K562 (cell line): ENCODE measurements around the gene SMC3. TPM values are rescaled to one million over a fixed set of nuclear protein-coding genes. Genes with fewer than 3 reads are reported as not detected.

Source experiments
- ATAC-seq: fragments of 200-7000 bp; cut with Tn5 transposase; 3 replicates; pipeline ENCODE4 v1.9.1; 2020; ENCODE audit warnings: moderate library complexity
- BruUV-seq: library from RNA; stranded (reverse); fragments of 400-500 nt; replicated peaks from 2 replicates; lab custom pipeline; 2021; lab: Mats Ljungman, UMichigan
- CTCF ChIA-PET: fragments of 300-600 bp; formaldehyde crosslinking; extraction: SDS; loops from one replicate; lab custom pipeline; 2021; ENCODE audit warnings: low intra/inter-chr PET ratio; lab: Yijun Ruan, JAX
- POLR2A ChIA-PET: fragments of 300-600, 350-650 bp; sonication (Branson Sonifier 250); formaldehyde crosslinking; extraction: SDS; loops from one replicate; lab custom pipeline; 2021; ENCODE audit warnings: antibody characterized with exemption, inconsistent platforms; lab: Yijun Ruan, JAX
- DNase-seq, 4 experiments: peaks; one replicate each; pipeline versions ENCODE4 v3.0.0 to v3.0.0-alpha.2; 2011 to 2018; ENCODE audit warnings: low spot score in 3 of 4, mixed read lengths in 3 of 4; ENCODE audit errors: extremely low read depth in 1 of 4
- FAIRE-seq: peaks from 2 replicates; lab custom pipeline; 2011; peaks lifted over from hg19 to GRCh38; lab: Jason Lieb, UNC
- H2AFZ ChIP-seq: 2 replicates; pipeline ENCODE4 v1.6.0; 2011; ENCODE audit warnings: low read depth, low read length, control low read depth, inconsistent platforms
- H3K27ac ChIP-seq: fragments of 200-600 bp; 3 replicates; pipeline ENCODE4 v1.8.0; 2011; ENCODE audit warnings: low read depth, mild to moderate bottlenecking, control low read depth, inconsistent platforms, low read length, moderate library complexity, mixed read lengths; ENCODE audit errors: extremely low read depth
- H3K27me3 ChIP-seq, 2 experiments: fragments of 300-600 bp in 1 of 2; 2 replicates in 1 of 2; 3 replicates in 1 of 2; pipeline versions ENCODE4 v1.6.0 to v1.8.0; 2011; ENCODE audit warnings: inconsistent platforms in 2 of 2, low read length in 2 of 2, mild to moderate bottlenecking in 1 of 2, mixed read lengths in 1 of 2, moderate library complexity in 1 of 2; ENCODE audit not compliant: control insufficient read depth in 2 of 2, insufficient read depth in 2 of 2
- H3K36me3 ChIP-seq: fragments of 300-600 bp; 3 replicates; pipeline ENCODE4 v1.8.0; 2011; ENCODE audit warnings: mild to moderate bottlenecking, low read length, inconsistent platforms; ENCODE audit not compliant: control insufficient read depth, insufficient read depth
- H3K4me1 ChIP-seq, 2 experiments: fragments of 200-600 bp in 1 of 2; replicated peaks in 1 of 2; 2 replicates in 1 of 2; 3 replicates in 1 of 2; pipeline versions ENCODE4 v1.5.1 to v1.8.0; 2011; ENCODE audit warnings: inconsistent platforms in 2 of 2, low read length in 2 of 2, mild to moderate bottlenecking in 1 of 2, mixed read lengths in 1 of 2, moderate library complexity in 1 of 2; ENCODE audit not compliant: control insufficient read depth in 2 of 2, insufficient read depth in 2 of 2
- H3K4me2 ChIP-seq: 2 replicates; pipeline ENCODE4 v1.6.1; 2011; ENCODE audit warnings: low read length, control low read depth, inconsistent platforms, mixed read lengths; ENCODE audit not compliant: insufficient read depth
- H3K4me3 ChIP-seq: fragments of 200-600 bp; sonication (generic), shearing (Covaris generic); 2 replicates; pipeline ENCODE4 v1.5.1; 2016; ENCODE audit warnings: control low read depth, inconsistent platforms
- H3K79me2 ChIP-seq: fragments of 200-600 bp; 3 replicates; pipeline ENCODE4 v1.8.0; 2011; ENCODE audit warnings: low read length, inconsistent platforms; ENCODE audit not compliant: control insufficient read depth, insufficient read depth
- H3K9ac ChIP-seq, 2 experiments: 2 replicates each; pipeline versions ENCODE4 v1.6.0 to v1.6.1; 2011; ENCODE audit warnings: low read depth in 2 of 2, low read length in 2 of 2, control low read depth in 1 of 2, inconsistent platforms in 1 of 2, mild to moderate bottlenecking in 1 of 2, mixed read lengths in 1 of 2; ENCODE audit not compliant: insufficient read depth in 1 of 2
- H3K9me1 ChIP-seq: one replicate; pipeline ENCODE4 v1.6.0; 2011; ENCODE audit warnings: inconsistent platforms, mild to moderate bottlenecking, low read length, moderate library complexity; ENCODE audit not compliant: control insufficient read depth, insufficient read depth
- H3K9me3 ChIP-seq: replicated peaks from 2 replicates; pipeline ENCODE4 v1.5.1; 2011; ENCODE audit warnings: low read depth, low read length, inconsistent platforms; ENCODE audit not compliant: control insufficient read depth, insufficient read depth
- H4K20me1 ChIP-seq: replicated peaks from 2 replicates; pipeline ENCODE4 v1.6.1; 2011; ENCODE audit warnings: low read length, inconsistent platforms, mixed read lengths; ENCODE audit not compliant: control insufficient read depth, insufficient read depth
- POLR2G ChIP-seq: fragments of 200-400 bp; formaldehyde crosslinking; IDR thresholded peaks from 2 replicates; pipeline ENCODE4 v1.6.1; 2017; ENCODE audit warnings: low read depth, mild to moderate bottlenecking, antibody characterized with exemption, low read length, moderate library complexity
- RHOXF2B ChIP-seq: fragments of 250-450 bp; sonication (Bioruptor Pico); conservative IDR thresholded peaks from 2 replicates; pipeline ENCODE4 v1.5.1; 2021
- ZFP30 ChIP-seq: fragments of 250-450 bp; sonication (Bioruptor Pico); IDR thresholded peaks from 2 replicates; pipeline ENCODE4 v1.8.0; 2022; ENCODE audit warnings: moderate library complexity, mild to moderate bottlenecking, inconsistent platforms, borderline replicate concordance
- in situ Hi-C: fragments of 300-500 bp; cut with MboI; formaldehyde crosslinking; loops from 4 replicates; pipeline ENCODE4 v1.15.0; 2018; ENCODE audit warnings: inconsistent platforms, mixed read lengths
- intact Hi-C: fragments of 100-400 bp; cut with micrococcal nuclease; formaldehyde crosslinking; loops from 2 replicates; pipeline ENCODE4 v1.14.2; 2022
- polyA plus RNA-seq, 8 experiments: library from polyadenylated mRNA; depleted of rRNA in 4 of 8; stranded (reverse) in 5 of 8; unstranded in 3 of 8; fragments of >200 nt; fragmentation: Nextera tagmentation in 2 of 8; fragmentation: Illumina TruSeq in 1 of 8; extraction: Ambion mirVana in 2 of 8; extraction: Trizol in 1 of 8; gene quantifications; 2 replicates each; pipeline versions ENCODE4 v1.2.1 to v1.2.3, GENCODE V29; 2011 to 2014; ENCODE audit warnings: inconsistent platforms in 1 of 8, missing spikeins in 1 of 8
- total RNA-seq, 7 experiments: library from RNA; depleted of rRNA in 6 of 7; stranded (reverse); fragments of >200 nt in 6 of 7; fragmentation: Illumina TruSeq in 2 of 7; extraction: Trizol in 2 of 7; gene quantifications; 2 replicates each; pipeline versions ENCODE4 v1.2.1 to v1.2.3, GENCODE V29; 2011 to 2021; ENCODE audit warnings: low replicate concordance in 1 of 7
- TF ChIP-seq, protein P1 (sequence below): fragments of 450-650 bp; formaldehyde crosslinking; IDR thresholded peaks from 2 replicates; pipeline ENCODE4 v1.4.0; 2020; ENCODE audit warnings: mild to moderate bottlenecking, moderate library complexity
- TF ChIP-seq, protein P2 (sequence below): sonication (generic); IDR thresholded peaks from 2 replicates; pipeline ENCODE4 v1.6.1; 2016
- TF ChIP-seq, protein P3 (sequence below): sonication (generic); formaldehyde crosslinking; IDR thresholded peaks from 2 replicates; pipeline ENCODE4 v1.8.0; 2022; ENCODE audit warnings: missing genetic modification reagents, mild to moderate bottlenecking, moderate library complexity, borderline replicate concordance
- TF ChIP-seq, protein P4 (sequence below): fragments of 150-350 bp; conservative IDR thresholded peaks from 2 replicates; pipeline ENCODE4 v1.6.1; 2014; ENCODE audit warnings: low read length
- TF ChIP-seq, protein P5 (sequence below): fragments of 450-650 bp; IDR thresholded peaks from 2 replicates; pipeline ENCODE4 v1.6.1; 2016; ENCODE audit warnings: low read depth

The SMC3 gene
- total and polyA plus RNA-seq, 9 of the 15 experiments (the other 6 are each of a cell fraction or from before 2014, with no cell fraction given) = 21.3 to 62.6 (median 39.3) TPM

DNA sequence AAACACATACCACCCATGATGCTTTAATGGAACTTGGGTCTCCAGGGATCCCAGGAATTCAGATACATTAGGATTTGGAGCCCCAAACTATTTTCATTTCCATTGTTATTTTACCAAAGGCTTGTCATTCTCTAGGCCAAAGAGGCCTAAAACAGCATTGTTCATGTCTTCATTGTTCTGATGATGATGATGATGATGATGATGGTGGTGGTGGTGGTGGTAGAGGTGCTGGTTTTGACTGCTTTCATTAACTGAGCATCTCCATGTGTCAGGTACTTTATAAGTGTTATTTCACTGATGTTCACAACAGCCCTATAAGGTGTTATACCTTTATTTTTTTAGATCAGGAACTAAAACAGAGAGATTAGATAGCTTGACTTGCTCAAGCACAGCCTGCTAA, 64.4 kb downstream of the SMC3 start:
- Histone ChIP-seq H3K4me1 (no peaks in the 10 kb centered on the region), H4K20me1 (no peaks in the 10 kb centered on the region), H3K4me2 (no peak overlapping the region), H3K4me3 (no peak overlapping the region), H3K27ac (no peak overlapping the region), H3K27me3 (no peaks in the 10 kb centered on the region), H2AFZ (no peak overlapping the region), H3K9ac (no peak overlapping the region), H3K9me3 (no peaks in the 10 kb centered on the region), H3K9me1 (no peaks in the 10 kb centered on the region), H3K36me3 (no peaks in the 10 kb centered on the region), H3K79me2 (no peaks in the 10 kb centered on the region)
- FAIRE-seq (no peak), DNase-seq (no peak), ATAC-seq (no peak)
- intact Hi-C loops (no loop called here), in situ Hi-C loops (loop anchor here (5.0 kb wide), 1 partner anchor 35 kb away; no protein-coding TSS in a partner anchor)
- ChIA-PET CTCF (no interaction called here), POLR2A (no interaction called here)
- no TSS peak for BruUV-seq
- TF ChIP-seq POLR2G (no peak), RHOXF2B (CRISPR knock-in tag) (no peak), ZFP30 (CRISPR knock-in tag) (no peak)
- TF ChIP-seq, protein P1, sequence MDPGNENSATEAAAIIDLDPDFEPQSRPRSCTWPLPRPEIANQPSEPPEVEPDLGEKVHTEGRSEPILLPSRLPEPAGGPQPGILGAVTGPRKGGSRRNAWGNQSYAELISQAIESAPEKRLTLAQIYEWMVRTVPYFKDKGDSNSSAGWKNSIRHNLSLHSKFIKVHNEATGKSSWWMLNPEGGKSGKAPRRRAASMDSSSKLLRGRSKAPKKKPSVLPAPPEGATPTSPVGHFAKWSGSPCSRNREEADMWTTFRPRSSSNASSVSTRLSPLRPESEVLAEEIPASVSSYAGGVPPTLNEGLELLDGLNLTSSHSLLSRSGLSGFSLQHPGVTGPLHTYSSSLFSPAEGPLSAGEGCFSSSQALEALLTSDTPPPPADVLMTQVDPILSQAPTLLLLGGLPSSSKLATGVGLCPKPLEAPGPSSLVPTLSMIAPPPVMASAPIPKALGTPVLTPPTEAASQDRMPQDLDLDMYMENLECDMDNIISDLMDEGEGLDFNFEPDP = no peak
- TF ChIP-seq, protein P2, sequence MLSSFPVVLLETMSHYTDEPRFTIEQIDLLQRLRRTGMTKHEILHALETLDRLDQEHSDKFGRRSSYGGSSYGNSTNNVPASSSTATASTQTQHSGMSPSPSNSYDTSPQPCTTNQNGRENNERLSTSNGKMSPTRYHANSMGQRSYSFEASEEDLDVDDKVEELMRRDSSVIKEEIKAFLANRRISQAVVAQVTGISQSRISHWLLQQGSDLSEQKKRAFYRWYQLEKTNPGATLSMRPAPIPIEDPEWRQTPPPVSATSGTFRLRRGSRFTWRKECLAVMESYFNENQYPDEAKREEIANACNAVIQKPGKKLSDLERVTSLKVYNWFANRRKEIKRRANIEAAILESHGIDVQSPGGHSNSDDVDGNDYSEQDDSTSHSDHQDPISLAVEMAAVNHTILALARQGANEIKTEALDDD = no peak
- TF ChIP-seq, protein P3, sequence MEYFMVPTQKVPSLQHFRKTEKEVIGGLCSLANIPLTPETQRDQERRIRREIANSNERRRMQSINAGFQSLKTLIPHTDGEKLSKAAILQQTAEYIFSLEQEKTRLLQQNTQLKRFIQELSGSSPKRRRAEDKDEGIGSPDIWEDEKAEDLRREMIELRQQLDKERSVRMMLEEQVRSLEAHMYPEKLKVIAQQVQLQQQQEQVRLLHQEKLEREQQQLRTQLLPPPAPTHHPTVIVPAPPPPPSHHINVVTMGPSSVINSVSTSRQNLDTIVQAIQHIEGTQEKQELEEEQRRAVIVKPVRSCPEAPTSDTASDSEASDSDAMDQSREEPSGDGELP (CRISPR knock-in tag) = no peak
- TF ChIP-seq, protein P4, sequence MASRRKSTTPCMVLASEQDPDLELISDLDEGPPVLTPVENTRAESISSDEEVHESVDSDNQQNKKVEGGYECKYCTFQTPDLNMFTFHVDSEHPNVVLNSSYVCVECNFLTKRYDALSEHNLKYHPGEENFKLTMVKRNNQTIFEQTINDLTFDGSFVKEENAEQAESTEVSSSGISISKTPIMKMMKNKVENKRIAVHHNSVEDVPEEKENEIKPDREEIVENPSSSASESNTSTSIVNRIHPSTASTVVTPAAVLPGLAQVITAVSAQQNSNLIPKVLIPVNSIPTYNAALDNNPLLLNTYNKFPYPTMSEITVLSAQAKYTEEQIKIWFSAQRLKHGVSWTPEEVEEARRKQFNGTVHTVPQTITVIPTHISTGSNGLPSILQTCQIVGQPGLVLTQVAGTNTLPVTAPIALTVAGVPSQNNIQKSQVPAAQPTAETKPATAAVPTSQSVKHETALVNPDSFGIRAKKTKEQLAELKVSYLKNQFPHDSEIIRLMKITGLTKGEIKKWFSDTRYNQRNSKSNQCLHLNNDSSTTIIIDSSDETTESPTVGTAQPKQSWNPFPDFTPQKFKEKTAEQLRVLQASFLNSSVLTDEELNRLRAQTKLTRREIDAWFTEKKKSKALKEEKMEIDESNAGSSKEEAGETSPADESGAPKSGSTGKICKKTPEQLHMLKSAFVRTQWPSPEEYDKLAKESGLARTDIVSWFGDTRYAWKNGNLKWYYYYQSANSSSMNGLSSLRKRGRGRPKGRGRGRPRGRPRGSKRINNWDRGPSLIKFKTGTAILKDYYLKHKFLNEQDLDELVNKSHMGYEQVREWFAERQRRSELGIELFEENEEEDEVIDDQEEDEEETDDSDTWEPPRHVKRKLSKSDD = no peak
- TF ChIP-seq, protein P5, sequence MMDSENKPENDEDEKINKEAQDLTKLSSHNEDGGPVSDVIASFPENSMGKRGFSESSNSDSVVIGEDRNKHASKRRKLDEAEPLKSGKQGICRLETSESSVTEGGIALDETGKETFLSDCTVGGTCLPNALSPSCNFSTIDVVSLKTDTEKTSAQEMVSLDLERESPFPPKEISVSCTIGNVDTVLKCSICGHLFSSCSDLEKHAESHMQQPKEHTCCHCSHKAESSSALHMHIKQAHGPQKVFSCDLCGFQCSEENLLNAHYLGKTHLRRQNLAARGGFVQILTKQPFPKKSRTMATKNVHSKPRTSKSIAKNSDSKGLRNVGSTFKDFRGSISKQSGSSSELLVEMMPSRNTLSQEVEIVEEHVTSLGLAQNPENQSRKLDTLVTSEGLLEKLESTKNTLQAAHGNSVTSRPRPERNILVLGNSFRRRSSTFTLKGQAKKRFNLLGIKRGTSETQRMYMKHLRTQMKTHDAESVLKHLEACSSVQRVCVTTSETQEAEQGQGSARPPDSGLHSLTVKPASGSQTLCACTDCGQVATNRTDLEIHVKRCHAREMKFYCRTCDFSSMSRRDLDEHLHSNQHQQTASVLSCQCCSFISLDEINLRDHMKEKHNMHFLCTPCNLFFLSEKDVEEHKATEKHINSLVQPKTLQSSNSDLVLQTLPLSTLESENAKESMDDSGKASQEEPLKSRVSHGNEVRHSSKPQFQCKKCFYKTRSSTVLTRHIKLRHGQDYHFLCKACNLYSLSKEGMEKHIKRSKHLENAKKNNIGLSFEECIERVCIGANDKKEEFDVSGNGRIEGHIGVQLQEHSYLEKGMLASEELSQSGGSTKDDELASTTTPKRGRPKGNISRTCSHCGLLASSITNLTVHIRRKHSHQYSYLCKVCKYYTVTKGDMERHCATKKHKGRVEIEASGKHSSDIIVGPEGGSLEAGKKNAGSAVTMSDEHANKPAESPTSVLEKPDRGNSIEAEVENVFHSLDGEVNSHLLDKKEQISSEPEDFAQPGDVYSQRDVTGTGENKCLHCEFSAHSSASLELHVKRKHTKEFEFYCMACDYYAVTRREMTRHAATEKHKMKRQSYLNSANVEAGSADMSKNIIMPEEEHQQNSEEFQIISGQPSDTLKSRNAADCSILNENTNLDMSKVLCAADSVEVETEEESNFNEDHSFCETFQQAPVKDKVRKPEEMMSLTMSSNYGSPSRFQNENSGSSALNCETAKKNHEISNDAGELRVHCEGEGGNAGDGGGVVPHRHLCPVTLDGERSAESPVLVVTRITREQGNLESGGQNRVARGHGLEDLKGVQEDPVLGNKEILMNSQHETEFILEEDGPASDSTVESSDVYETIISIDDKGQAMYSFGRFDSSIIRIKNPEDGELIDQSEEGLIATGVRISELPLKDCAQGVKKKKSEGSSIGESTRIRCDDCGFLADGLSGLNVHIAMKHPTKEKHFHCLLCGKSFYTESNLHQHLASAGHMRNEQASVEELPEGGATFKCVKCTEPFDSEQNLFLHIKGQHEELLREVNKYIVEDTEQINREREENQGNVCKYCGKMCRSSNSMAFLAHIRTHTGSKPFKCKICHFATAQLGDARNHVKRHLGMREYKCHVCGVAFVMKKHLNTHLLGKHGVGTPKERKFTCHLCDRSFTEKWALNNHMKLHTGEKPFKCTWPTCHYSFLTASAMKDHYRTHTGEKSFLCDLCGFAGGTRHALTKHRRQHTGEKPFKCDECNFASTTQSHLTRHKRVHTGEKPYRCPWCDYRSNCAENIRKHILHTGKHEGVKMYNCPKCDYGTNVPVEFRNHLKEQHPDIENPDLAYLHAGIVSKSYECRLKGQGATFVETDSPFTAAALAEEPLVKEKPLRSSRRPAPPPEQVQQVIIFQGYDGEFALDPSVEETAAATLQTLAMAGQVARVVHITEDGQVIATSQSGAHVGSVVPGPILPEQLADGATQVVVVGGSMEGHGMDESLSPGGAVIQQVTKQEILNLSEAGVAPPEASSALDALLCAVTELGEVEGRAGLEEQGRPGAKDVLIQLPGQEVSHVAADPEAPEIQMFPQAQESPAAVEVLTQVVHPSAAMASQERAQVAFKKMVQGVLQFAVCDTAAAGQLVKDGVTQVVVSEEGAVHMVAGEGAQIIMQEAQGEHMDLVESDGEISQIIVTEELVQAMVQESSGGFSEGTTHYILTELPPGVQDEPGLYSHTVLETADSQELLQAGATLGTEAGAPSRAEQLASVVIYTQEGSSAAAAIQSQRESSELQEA = no peak
